Epithelial cell of esophagus (primary cell): Measurements from ENCODE around the gene KAZN.
A peak's percentile ranks its signal among the peaks of the same experiment; 100 is the strongest.

Experiments
- DNase-seq: peaks from one replicate; pipeline ENCODE4 v3.0.0; 2010; ENCODE audit warnings: low read depth
- H3K4me3 ChIP-seq: 2 replicates; pipeline ENCODE4 v1.5.1; 2011; ENCODE audit warnings: mild to moderate bottlenecking, low read length, control low read depth
- CTCF ChIP-seq: IDR thresholded peaks from 2 replicates; pipeline ENCODE4 v1.5.1; 2011; ENCODE audit warnings: low read depth, mild to moderate bottlenecking, low read length, control low read depth, inconsistent platforms; ENCODE audit not compliant: insufficient read depth; ENCODE audit errors: missing control alignments

Gene KAZN

GRCh38 chr1:15075175-15075574 lies 476.7 kb downstream of the KAZN start:
- no peak overlapping the region for H3K4me3 ChIP-seq
- TF ChIP-seq CTCF, result no peak

GRCh38 chr1:15075817-15076216 lies 477.3 kb downstream of the KAZN start:
- no peak for DNase-seq
- no peak overlapping the region for H3K4me3 ChIP-seq
- TF ChIP-seq CTCF, result no peak

More at GRCh38 chr1:15075175-15075574, 476.7 kb downstream of the KAZN start:
- no peak for DNase-seq

- H3K4me3 ChIP-seq, result no peak overlapping the region
- no peak for TF ChIP-seq CTCF
- DNase-seq, result no peak
These were observed 478.3 kb downstream of the KAZN start for GRCh38 chr1:15076807-15077206.

GRCh38 chr1:15077384-15077783 lies 478.9 kb downstream of the KAZN start:
- no peak for DNase-seq
- no peak for TF ChIP-seq CTCF
- H3K4me3 ChIP-seq, result no peak overlapping the region

- no peak overlapping the region for H3K4me3 ChIP-seq
- no peak for DNase-seq
- no peak for TF ChIP-seq CTCF
These were observed 482.0 kb downstream of the KAZN start for GRCh38 chr1:15080328-15081007.

GRCh38 chr1:15081102-15081501 lies 482.6 kb downstream of the KAZN start:
- DNase-seq, result no peak
- no peak for TF ChIP-seq CTCF

GRCh38 chr1:15083578-15083977 lies 485.1 kb downstream of the KAZN start:
- no peak for TF ChIP-seq CTCF
- no peak overlapping the region for H3K4me3 ChIP-seq
- DNase-seq, result peak; percentile 78

More at GRCh38 chr1:15081102-15081501, 482.6 kb downstream of the KAZN start:
- H3K4me3 ChIP-seq, result no peak overlapping the region
